ENCODE data around the gene MAST4. TPM values are rescaled to one million over a fixed set of nuclear protein-coding genes. Genes with fewer than 3 reads are reported as not detected.

MAST4 gene
- total RNA-seq, 2 donors from 2014 or later = 30.5 to 47.8 TPM

DNA sequence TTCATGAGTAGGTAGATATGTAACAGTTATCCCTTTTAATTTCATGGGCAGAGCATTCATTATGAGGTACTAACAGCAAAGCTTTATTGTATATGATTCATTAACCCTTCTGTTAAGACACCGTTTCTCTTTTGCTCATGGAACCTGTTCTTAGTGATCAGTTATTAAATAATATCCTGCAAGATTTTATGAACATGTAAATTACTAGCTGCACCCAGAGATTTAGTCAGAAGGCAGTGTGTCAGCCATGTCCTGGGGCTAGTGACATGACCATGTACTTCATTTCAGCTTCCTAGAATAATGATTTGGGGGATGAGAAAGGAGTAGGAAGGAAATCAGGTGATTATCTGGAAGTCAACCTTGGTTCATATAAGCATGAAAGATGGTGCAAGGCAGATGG, 7.0 kb downstream of the MAST4 start:
- H3K4me3 ChIP-seq = no peak overlapping the region
- no peaks in the 10 kb centered on the region for H3K27me3 ChIP-seq (replicated peaks; ENCODE audit: insufficient read depth)
- no peak overlapping the region for H3K27ac ChIP-seq
- H3K9me3 ChIP-seq = no peaks in the 10 kb centered on the region
- no peaks in the 10 kb centered on the region for H3K4me1 ChIP-seq (ENCODE audit: control insufficient read depth in 1 of 2, low read depth in 2 of 2)
- ATAC-seq (ENCODE audit: insufficient number of reproducible peaks, low FRiP score, low read depth) = no peak
- H3K36me3 ChIP-seq = no peaks in the 10 kb centered on the region
- no peak for TF ChIP-seq CTCF (IDR thresholded peaks at IDR 0.05)
- no peak for DNase-seq (ENCODE audit: low spot score)

DNA sequence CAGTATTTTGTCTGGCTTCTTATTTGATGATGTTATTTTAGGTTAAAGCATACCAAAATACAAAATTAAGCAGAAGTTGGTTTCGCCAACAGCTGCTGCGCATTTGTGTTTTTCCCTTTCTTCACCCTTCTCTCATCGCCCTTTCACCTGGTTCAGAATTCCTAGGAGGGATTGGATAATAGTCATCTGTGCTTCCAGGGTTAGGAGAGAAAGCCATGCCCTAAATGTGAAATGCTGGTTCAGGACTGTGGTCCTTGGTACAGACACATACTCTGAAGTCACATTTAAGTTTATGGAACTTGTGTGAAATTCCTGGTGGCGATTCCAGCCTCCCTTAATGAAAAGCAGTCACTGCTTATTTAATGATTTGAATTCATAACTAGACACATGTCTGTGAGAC, 7.7 kb downstream of the MAST4 start:
- H3K36me3 ChIP-seq = no peaks in the 10 kb centered on the region
- ATAC-seq (ENCODE audit: insufficient number of reproducible peaks, low FRiP score, low read depth) (no peak), DNase-seq (ENCODE audit: low spot score) (no peak)
- H3K27ac ChIP-seq = no peak overlapping the region
- TF ChIP-seq CTCF (IDR thresholded peaks at IDR 0.05) = no peak
- no peaks in the 10 kb centered on the region for H3K9me3 ChIP-seq
- H3K4me1 ChIP-seq (ENCODE audit: control insufficient read depth in 1 of 2, low read depth in 2 of 2) = no peaks in the 10 kb centered on the region
- no peak overlapping the region for H3K4me3 ChIP-seq
- H3K27me3 ChIP-seq (replicated peaks; ENCODE audit: insufficient read depth) = no peaks in the 10 kb centered on the region

GRCh38 chr5:66606713-66607112, 10.5 kb downstream of the MAST4 start:
- DNase-seq (ENCODE audit: low spot score) = no peak
- no peak for ATAC-seq (ENCODE audit: insufficient number of reproducible peaks, low FRiP score, low read depth)
- no peaks in the 10 kb centered on the region for H3K4me1 ChIP-seq (ENCODE audit: control insufficient read depth in 1 of 2, low read depth in 2 of 2)

GRCh38 chr5:66608501-66608900, 12.3 kb downstream of the MAST4 start:
- H3K36me3 ChIP-seq = no peaks in the 10 kb centered on the region
- DNase-seq (ENCODE audit: low spot score) (no peak), ATAC-seq (ENCODE audit: insufficient number of reproducible peaks, low FRiP score, low read depth) (no peak)
- no peaks in the 10 kb centered on the region for H3K27me3 ChIP-seq (replicated peaks; ENCODE audit: insufficient read depth)
- TF ChIP-seq CTCF (IDR thresholded peaks at IDR 0.05) = no peak
- no peak overlapping the region for H3K4me3 ChIP-seq
- H3K9me3 ChIP-seq = no peaks in the 10 kb centered on the region
- no peaks in the 10 kb centered on the region for H3K4me1 ChIP-seq (ENCODE audit: control insufficient read depth in 1 of 2, low read depth in 2 of 2)
- no peak overlapping the region for H3K27ac ChIP-seq

More at GRCh38 chr5:66606713-66607112, 10.5 kb downstream of the MAST4 start:
- no peak for TF ChIP-seq CTCF (IDR thresholded peaks at IDR 0.05)
- Histone ChIP-seq H3K27ac (no peak overlapping the region), H3K4me3 (no peak overlapping the region), H3K27me3 (replicated peaks; ENCODE audit: insufficient read depth) (no peaks in the 10 kb centered on the region), H3K9me3 (no peaks in the 10 kb centered on the region), H3K36me3 (no peaks in the 10 kb centered on the region)

DNA sequence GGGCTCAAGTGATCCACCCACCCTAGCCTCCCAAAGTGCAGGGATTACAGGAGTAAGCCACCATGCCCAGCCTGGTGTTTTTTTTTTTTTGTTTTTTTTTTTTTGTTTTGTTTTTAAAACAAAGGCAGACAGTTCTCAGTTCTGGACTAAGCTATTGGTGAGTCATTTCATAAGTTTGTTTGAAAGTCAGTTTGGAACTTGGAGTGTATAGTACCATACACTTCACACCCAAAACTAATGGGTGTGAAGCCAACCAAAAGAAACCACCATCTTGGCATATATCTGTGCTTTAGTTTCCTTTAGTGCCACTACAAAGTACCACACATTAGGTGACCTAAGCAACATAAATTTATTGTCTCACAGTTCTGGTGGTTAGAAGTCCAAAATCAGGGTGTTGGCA, 13.4 kb downstream of the MAST4 start:
- Histone ChIP-seq H3K27ac (no peak overlapping the region), H3K4me3 (no peak overlapping the region), H3K36me3 (no peaks in the 10 kb centered on the region), H3K27me3 (replicated peaks; ENCODE audit: insufficient read depth) (no peaks in the 10 kb centered on the region), H3K4me1 (ENCODE audit: control insufficient read depth in 1 of 2, low read depth in 2 of 2) (no peaks in the 10 kb centered on the region), H3K9me3 (no peaks in the 10 kb centered on the region)
- DNase-seq (ENCODE audit: low spot score) = no peak
- no peak for ATAC-seq (ENCODE audit: insufficient number of reproducible peaks, low FRiP score, low read depth)
- TF ChIP-seq CTCF (IDR thresholded peaks at IDR 0.05) = no peak

All from thoracic aorta (tissue), 2 donors.